Measurements from ENCODE around the gene SOWAHA. TPM values are rescaled to one million over a fixed set of nuclear protein-coding genes. Genes with fewer than 3 reads are reported as not detected.

The SOWAHA gene
- total and polyA plus RNA-seq, 2 of the 8 experiments (the other 6 are each of a cell fraction or from before 2014, with no cell fraction given) = 0.09 to 0.11 TPM

GRCh38 chr5:132790201-132790865 is 22.8 kb upstream of the SOWAHA start:
- POLR2A ChIA-PET (ENCODE audit: partially characterized antibody) = interaction anchor here (0.7 kb wide), 1 partner anchor 541 kb away, joined by 3 read pairs; no protein-coding TSS in a partner anchor
- H3K36me3 ChIP-seq (ENCODE audit: control insufficient read depth in 2 of 4, insufficient read depth in 4 of 4, low read length in 3 of 4) = no peaks in the 10 kb centered on the region
- H3K79me2 ChIP-seq (ENCODE audit: control insufficient read depth in 1 of 2, insufficient read depth in 2 of 2, low read length in 2 of 2) = no peaks in the 10 kb centered on the region
- H3K9me3 ChIP-seq (ENCODE audit: insufficient read depth in 2 of 2, low read depth in 1 of 2, low read length in 1 of 2) = no peaks in the 10 kb centered on the region
- CTCF ChIA-PET (ENCODE audit: partially characterized antibody) = interaction anchor here (0.6 to 1.7 kb wide), 4 partner anchors 11 to 727 kb away, joined by 3 to 7 read pairs (median 4); no protein-coding TSS in a partner anchor
- H4K5ac ChIP-seq (ENCODE audit: insufficient read length, low read depth, low read length) = no peak overlapping the region
- TF ChIP-seq TBP (IDR thresholded peaks at IDR 0.05; ENCODE audit: low read depth, low read length) (no peak), SIX5 (IDR thresholded peaks at IDR 0.05; ENCODE audit: low read depth, low read length) (no peak)
- no peak overlapping the region for H3K9ac ChIP-seq (replicated peaks in 1 of 4; ENCODE audit: extremely low read depth in 1 of 4, low read depth in 3 of 4, low read length in 3 of 4)
- no peaks in the 10 kb centered on the region for H3K27me3 ChIP-seq (replicated peaks in 1 of 4; ENCODE audit: control insufficient read depth in 3 of 4, extremely low read depth in 1 of 4, insufficient read depth in 3 of 4, low read length in 3 of 4)
- no peaks in the 10 kb centered on the region for H3K23me2 ChIP-seq (ENCODE audit: low read depth, low read length)
- no peak overlapping the region for H3K27ac ChIP-seq (ENCODE audit: low read depth, low read length)
- H2BK120ac ChIP-seq (replicated peaks; ENCODE audit: low read depth, low read length) = no peak overlapping the region
- no peak overlapping the region for H2BK5ac ChIP-seq (ENCODE audit: low read depth, low read length)
- H3K4me2 ChIP-seq (ENCODE audit: insufficient read depth in 1 of 2, low read depth in 2 of 2, low read length in 2 of 2) = no peak overlapping the region
- H2AK5ac ChIP-seq (ENCODE audit: low read depth, low read length) = no peak overlapping the region
- no peak overlapping the region for H4K8ac ChIP-seq (ENCODE audit: extremely low read depth, insufficient read depth, low read length)
- no peaks in the 10 kb centered on the region; a peak in 1 of 7 replicates for H3K4me1 ChIP-seq (replicated peaks in 1 of 4; ENCODE audit: control insufficient read depth in 3 of 4, insufficient read depth in 4 of 4, low read length in 3 of 4)
- H3K4ac ChIP-seq (replicated peaks; ENCODE audit: insufficient read length, low read depth, low read length) = no peak overlapping the region
- H3K23ac ChIP-seq (ENCODE audit: insufficient read length) = no peak overlapping the region
- DNase-seq (ENCODE audit: low read depth in 1 of 2, low spot score in 2 of 2) = peak in 1 of 2 experiments; percentile 28
- H2BK20ac ChIP-seq (ENCODE audit: low read length) = no peak overlapping the region
- H2BK12ac ChIP-seq (ENCODE audit: low read depth, low read length) = no peak overlapping the region
- FAIRE-seq = no peak
- no peak overlapping the region for H3K18ac ChIP-seq (ENCODE audit: extremely low read depth, low read length)
- H2AFZ ChIP-seq (ENCODE audit: low read length) = no peak overlapping the region
- no peak overlapping the region for H3K4me3 ChIP-seq (ENCODE audit: extremely low read depth in 1 of 4, insufficient read depth in 2 of 4, low read depth in 3 of 4, low read length in 4 of 4)
- WGBS, 2 experiments (ENCODE audit: extremely low coverage in 1 of 2, insufficient coverage in 1 of 2, insufficient read length in 1 of 2, insufficient replicate concordance in 2 of 2, low coverage in 1 of 2, low lambda C conversion rate in 2 of 2, missing lambda C conversion rate in 1 of 2) = 91% methylated on average over 2 of the region's 2 CpGs; no CpG with 5 or more reads in 1 of the 2 experiments
- H3K79me1 ChIP-seq (ENCODE audit: low read depth, low read length) = no peaks in the 10 kb centered on the region
- no peak overlapping the region for H3K14ac ChIP-seq (ENCODE audit: insufficient read length)
- no peak overlapping the region for H2BK15ac ChIP-seq (ENCODE audit: low read length)
- H4K91ac ChIP-seq (replicated peaks; ENCODE audit: insufficient read length, low read length) = no peak overlapping the region
- H4K20me1 ChIP-seq (replicated peaks in 1 of 2; ENCODE audit: control insufficient read depth in 1 of 2, insufficient read depth in 2 of 2, low read length in 2 of 2) = no peaks in the 10 kb centered on the region
- H3K56ac ChIP-seq (replicated peaks; ENCODE audit: insufficient read length, low read depth, low read length) = no peak overlapping the region
